IMR-90 (cell line): ENCODE measurements around the gene HMGN1. TPM values are rescaled to one million over a fixed set of nuclear protein-coding genes. Genes with fewer than 3 reads are reported as not detected.

ENCODE experiments used
- ATAC-seq: fragments of 200-7000 bp; cut with Tn5 transposase; 2 replicates; pipeline ENCODE4 v1.9.1; 2020; ENCODE audit warnings: low read depth, mild to moderate bottlenecking, moderate library complexity
- BruUV-seq: library from RNA; stranded (reverse); fragments of 400-500 nt; replicated peaks from 2 replicates; lab custom pipeline; 2021; lab: Mats Ljungman, UMichigan
- CTCF ChIA-PET: fragments of 300-600 bp; formaldehyde crosslinking; extraction: SDS; loops from one replicate; lab custom pipeline; 2021; ENCODE audit warnings: antibody characterized with exemption; lab: Yijun Ruan, JAX
- POLR2A ChIA-PET: fragments of 300-600 bp; sonication (Branson Sonifier 250); formaldehyde crosslinking; loops from one replicate; lab custom pipeline; 2022; ENCODE audit warnings: antibody characterized with exemption; ENCODE audit not compliant: unreplicated experiment; lab: Charles Lee
- DNase-seq: peaks from one replicate; pipeline ENCODE4 v3.0.0; 2013
- H2AFZ ChIP-seq: replicated peaks from 2 replicates; pipeline ENCODE3; 2013; ENCODE audit warnings: low read length, mild to moderate bottlenecking; ENCODE audit not compliant: poor library complexity
- H2AK5ac ChIP-seq: 2 replicates; pipeline ENCODE4 v1.6.1; 2013; ENCODE audit warnings: low read depth, low read length, inconsistent platforms
- H2AK9ac ChIP-seq: replicated peaks from 2 replicates; pipeline ENCODE3; 2013; ENCODE audit warnings: mild to moderate bottlenecking, low read depth, low read length, moderate library complexity; ENCODE audit not compliant: poor library complexity
- H2BK120ac ChIP-seq: 2 replicates; pipeline ENCODE4 v1.6.1; 2013; ENCODE audit warnings: low read depth, low read length, inconsistent platforms
- H2BK15ac ChIP-seq: 3 replicates; pipeline ENCODE4 v1.6.1; 2013; ENCODE audit warnings: low read depth, low read length, inconsistent platforms
- H2BK20ac ChIP-seq: 2 replicates; pipeline ENCODE4 v1.6.1; 2013; ENCODE audit warnings: low read depth, mild to moderate bottlenecking, inconsistent platforms, low read length, moderate library complexity
- H2BK5ac ChIP-seq: 2 replicates; pipeline ENCODE4 v1.6.1; 2013; ENCODE audit warnings: mild to moderate bottlenecking, low read depth, low read length, inconsistent platforms; ENCODE audit not compliant: poor library complexity, severe bottlenecking
- H3K14ac ChIP-seq: replicated peaks from 2 replicates; pipeline ENCODE4 v1.6.1; 2013; ENCODE audit warnings: low read depth, low read length, inconsistent platforms
- H3K18ac ChIP-seq: 2 replicates; pipeline ENCODE4 v1.6.1; 2013; ENCODE audit warnings: low read depth, low read length, control low read depth
- H3K23ac ChIP-seq: 2 replicates; pipeline ENCODE4 v1.6.1; 2013; ENCODE audit warnings: low read depth, low read length, inconsistent platforms
- H3K27ac ChIP-seq: 2 replicates; pipeline ENCODE4 v1.5.1; 2013; ENCODE audit warnings: mild to moderate bottlenecking, control low read depth, low read length; ENCODE audit not compliant: insufficient read depth
- H3K27me3 ChIP-seq: 2 replicates; pipeline ENCODE4 v1.6.1; 2013; ENCODE audit warnings: low read length; ENCODE audit not compliant: control insufficient read depth, insufficient read depth
- H3K36me3 ChIP-seq: 2 replicates; pipeline ENCODE4 v1.6.1; 2013; ENCODE audit warnings: low read length, mixed read lengths; ENCODE audit not compliant: control insufficient read depth, insufficient read depth
- H3K4ac ChIP-seq: 2 replicates; pipeline ENCODE4 v1.6.1; 2013; ENCODE audit warnings: low read depth, low read length, inconsistent platforms
- H3K4me1 ChIP-seq: 2 replicates; pipeline ENCODE4 v1.6.1; 2013; ENCODE audit warnings: low read length, mixed read lengths; ENCODE audit not compliant: control insufficient read depth, insufficient read depth
- H3K4me2 ChIP-seq: 2 replicates; pipeline ENCODE4 v1.6.1; 2013; ENCODE audit warnings: low read depth, mild to moderate bottlenecking, control low read depth, low read length, moderate library complexity
- H3K4me3 ChIP-seq: 2 replicates; pipeline ENCODE4 v1.5.1; 2013; ENCODE audit warnings: low read depth, mild to moderate bottlenecking, control low read depth, low read length, moderate library complexity; ENCODE audit not compliant: insufficient read depth
- H3K56ac ChIP-seq: 2 replicates; pipeline ENCODE4 v1.6.1; 2013; ENCODE audit warnings: low read length, inconsistent platforms; ENCODE audit not compliant: insufficient read depth; ENCODE audit errors: extremely low read depth
- H3K79me1 ChIP-seq, 2 experiments: 2 replicates each; pipeline ENCODE4 v1.6.1; 2013; ENCODE audit warnings: low read length in 2 of 2, inconsistent platforms in 1 of 2, low read depth in 1 of 2
- H3K9ac ChIP-seq: 2 replicates; pipeline ENCODE4 v1.6.1; 2013; ENCODE audit warnings: low read depth, low read length, control low read depth
- H3K9me1 ChIP-seq: 2 replicates; pipeline ENCODE4 v1.6.1; 2013; ENCODE audit warnings: low read length, inconsistent platforms; ENCODE audit not compliant: insufficient read depth
- H3K9me3 ChIP-seq: 2 replicates; pipeline ENCODE4 v1.6.1; 2013; ENCODE audit warnings: low read length; ENCODE audit not compliant: control insufficient read depth, insufficient read depth
- H4K20me1 ChIP-seq: 2 replicates; pipeline ENCODE4 v1.6.1; 2013; ENCODE audit warnings: low read length, inconsistent platforms; ENCODE audit not compliant: insufficient read depth
- H4K5ac ChIP-seq: 2 replicates; pipeline ENCODE4 v1.6.1; 2013; ENCODE audit warnings: mild to moderate bottlenecking, low read depth, low read length, control low read depth
- H4K8ac ChIP-seq, 2 experiments: 2 replicates each; pipeline ENCODE4 v1.6.1; 2013; ENCODE audit warnings: low read depth in 2 of 2, low read length in 2 of 2, control low read depth in 1 of 2, inconsistent platforms in 1 of 2
- H4K91ac ChIP-seq: 2 replicates; pipeline ENCODE4 v1.6.1; 2013; ENCODE audit warnings: low read depth, low read length, inconsistent platforms; ENCODE audit not compliant: insufficient read depth
- CEBPB ChIP-seq: IDR thresholded peaks from 2 replicates; pipeline ENCODE4 v1.6.1; 2012; ENCODE audit warnings: low read depth, low read length, improper control_type of control experiment
- MAFK ChIP-seq: IDR thresholded peaks from 2 replicates; pipeline ENCODE4 v1.6.1; 2012; ENCODE audit warnings: low read depth, low read length, improper control_type of control experiment
- MAZ ChIP-seq: IDR thresholded peaks from 2 replicates; pipeline ENCODE4 v1.6.1; 2012; ENCODE audit warnings: low read depth, mild to moderate bottlenecking, low read length, improper control_type of control experiment, moderate library complexity, borderline replicate concordance
- POLR2A ChIP-seq: IDR thresholded peaks from 2 replicates; pipeline ENCODE4 v1.6.1; 2012; ENCODE audit warnings: mild to moderate bottlenecking, low read depth, low read length
- RAD21 ChIP-seq: IDR thresholded peaks from 2 replicates; pipeline ENCODE4 v1.6.1; 2012; ENCODE audit warnings: low read length, improper control_type of control experiment
- WGBS, 2 experiments: methylation state at CpG; one replicate each; pipeline versions ENCODE4 v1.1.5 to v1.1.7; 2013; ENCODE audit warnings: missing lambda C conversion rate in 2 of 2; ENCODE audit not compliant: insufficient read length in 1 of 2; ENCODE audit errors: extremely low coverage in 2 of 2; 5-methylcytosine and 5-hydroxymethylcytosine counted together
- dilution Hi-C: fragments of 300-500 bp; cut with HindIII; formaldehyde crosslinking; loops from one replicate; pipeline ENCODE4 v1.14.3; 2018; ENCODE audit warnings: low sequenced_read_pairs; ENCODE audit not compliant: unreplicated experiment
- in situ Hi-C: fragments of 300-500 bp; cut with MboI; formaldehyde crosslinking; loops from 3 replicates; pipeline ENCODE4 v1.14.3; 2019; ENCODE audit warnings: low sequenced_read_pairs, inconsistent platforms, mixed read lengths
- intact Hi-C: fragments of 100-400 bp; cut with micrococcal nuclease; formaldehyde crosslinking; loops from 2 replicates; pipeline ENCODE4 v1.10.0; 2022
- polyA plus RNA-seq, 3 experiments: library from polyadenylated mRNA; depleted of rRNA; stranded (reverse); fragments of >200 nt; gene quantifications; 2 replicates each; pipeline ENCODE4 v1.2.3, GENCODE V29; 2012; ENCODE audit warnings: low replicate concordance in 1 of 3
- total RNA-seq: library from RNA; depleted of rRNA; stranded (reverse); fragments of >200 nt; gene quantifications from 2 replicates; pipeline ENCODE4 v1.2.3, GENCODE V29; 2012

The HMGN1 gene
- total and polyA plus RNA-seq, 2 of the 4 experiments (the other 2 are of a cell fraction) = 55.2 to 155 TPM

DNA sequence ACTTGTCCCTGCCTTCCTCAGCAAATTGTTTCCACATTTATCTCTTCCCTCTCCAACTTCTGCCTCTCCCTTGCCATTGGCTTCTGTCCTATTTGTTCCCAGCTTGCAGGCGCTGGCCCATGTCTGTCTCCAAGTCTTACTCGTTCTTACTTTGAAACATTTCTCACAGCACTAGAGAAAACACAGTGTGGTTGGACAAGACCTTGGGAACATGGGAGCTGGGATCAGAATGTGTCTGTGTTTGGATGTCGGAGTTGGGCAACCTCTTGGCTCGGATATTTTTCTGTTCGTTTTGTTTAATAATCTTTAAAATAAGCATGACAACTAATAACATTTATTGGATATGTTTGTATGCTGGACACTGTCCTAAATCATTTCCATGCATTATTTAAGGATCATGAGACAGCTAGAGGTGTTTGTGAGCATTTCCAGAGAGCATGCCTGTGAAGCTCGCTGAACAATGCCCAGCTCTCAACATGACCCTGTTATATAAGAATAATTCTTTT lies 29.6 kb downstream of the HMGN1 start:
- intact Hi-C loops = no loop called here

More for the DNA sequence above, 29.6 kb downstream of the HMGN1 start:
- dilution Hi-C loops = no loop called here
- Histone ChIP-seq H3K14ac (peak overlapping the region; percentile 43), H2BK20ac (peak overlapping the region; percentile 48), H2AK9ac (peak overlapping the region; percentile 20), H4K91ac (no peak overlapping the region), H3K9me1 (peaks cover 13% of the 10 kb centered on the region), H4K8ac (peak overlapping the region in 1 of 2 experiments; percentile 67; a peak in 3 of 4 replicates), H3K9ac (no peak overlapping the region), H3K27ac (peak overlapping the region; percentile 74; the same call in 1 of the 2 replicates), H4K20me1 (no peaks in the 10 kb centered on the region), H2BK15ac (no peak overlapping the region), H3K23ac (peak overlapping the region; percentile 68; the same call in 1 of the 2 replicates), H3K9me3 (no peaks in the 10 kb centered on the region), H2AK5ac (peak overlapping the region; percentile 7; the same call in 1 of the 2 replicates), H4K5ac (peak overlapping the region; percentile 35; the same call in 1 of the 2 replicates), H2AFZ (peak overlapping the region; percentile 80), H2BK5ac (peak overlapping the region; percentile 84), H3K56ac (peak overlapping the region; percentile 4; the same call in 1 of the 2 replicates), H3K4me2 (peak overlapping the region; percentile 53), H3K4me1 (peaks cover 21% of the 10 kb centered on the region), H3K79me1 (peaks cover 5% of the 10 kb centered on the region in 2 experiments), H3K4me3 (no peak overlapping the region), H3K18ac (peak overlapping the region; percentile 6; the same call in 1 of the 2 replicates), H3K4ac (peak overlapping the region; percentile 59), H3K36me3 (no peaks in the 10 kb centered on the region), H3K27me3 (no peaks in the 10 kb centered on the region), H2BK120ac (peak overlapping the region; percentile 39; the same call in 1 of the 2 replicates)
- CTCF ChIA-PET = no interaction called here
- in situ Hi-C loops = loop anchor here (5.0 kb wide), 1 partner anchor 68 kb away; no protein-coding TSS in a partner anchor
- POLR2A ChIA-PET = no interaction called here
- DNase-seq (peak; percentile 48), ATAC-seq (peak; percentile 61)
- WGBS, 2 experiments = no CpG with 5 or more reads among the region's 6 CpGs
- TF ChIP-seq MAZ = no peak
- TF ChIP-seq MAFK = no peak
- TF ChIP-seq POLR2A = no peak
- TF ChIP-seq RAD21 = no peak
- 0 out of 2 replicates have a peak, but pooled peaks have one; percentile 39 for TF ChIP-seq CEBPB
- BruUV-seq = no TSS peak
